GM18870 (cell line): ENCODE measurements around the gene OSCP1.

Experiments
- ATAC-seq: cut with Tn5 transposase; IDR thresholded peaks from one replicate; pipeline ENCODE4 v1.9.1; 2021; ENCODE audit warnings: moderate library complexity; ENCODE audit not compliant: unreplicated experiment

Gene OSCP1

GRCh38 chr1:36447450-36447849 is 2.8 kb downstream of the OSCP1 start:
- no peak for ATAC-seq

- no peak for ATAC-seq
Observed at GRCh38 chr1:36446746-36447145, 3.5 kb downstream of the OSCP1 start.

- no peak for ATAC-seq
Observed at GRCh38 chr1:36446271-36446670, 4.0 kb downstream of the OSCP1 start.

GRCh38 chr1:36443297-36443696 is 7.0 kb downstream of the OSCP1 start:
- no peak for ATAC-seq

- ATAC-seq = no peak
Observed at GRCh38 chr1:36442337-36442736, 7.9 kb downstream of the OSCP1 start.

GRCh38 chr1:36440646-36441045 is 9.6 kb downstream of the OSCP1 start:
- ATAC-seq = no peak

GRCh38 chr1:36440044-36440443 is 10.2 kb downstream of the OSCP1 start:
- no peak for ATAC-seq

- ATAC-seq = no peak
Observed at GRCh38 chr1:36438715-36439114, 11.5 kb downstream of the OSCP1 start.

- ATAC-seq = no peak
Observed at GRCh38 chr1:36436821-36437220, 13.4 kb downstream of the OSCP1 start.

- ATAC-seq = no peak
Observed at GRCh38 chr1:36433102-36433501, 17.1 kb downstream of the OSCP1 start.

GRCh38 chr1:36432616-36433015 is 17.6 kb downstream of the OSCP1 start:
- no peak for ATAC-seq

GRCh38 chr1:36425791-36426190 is 24.5 kb downstream of the OSCP1 start:
- ATAC-seq = no peak

GRCh38 chr1:36421649-36422048 is 28.6 kb downstream of the OSCP1 start:
- no peak for ATAC-seq

- ATAC-seq = no peak
Observed at GRCh38 chr1:36420836-36421317, 29.4 kb downstream of the OSCP1 start.

GRCh38 chr1:36420409-36420808 is 29.8 kb downstream of the OSCP1 start:
- no peak for ATAC-seq

- no peak for ATAC-seq
Observed at GRCh38 chr1:36419569-36419968, 30.7 kb downstream of the OSCP1 start.

GRCh38 chr1:36419140-36419539 is 31.1 kb downstream of the OSCP1 start:
- ATAC-seq = no peak

- ATAC-seq = no peak
Observed at GRCh38 chr1:36417931-36418330, 32.3 kb downstream of the OSCP1 start.

GRCh38 chr1:36415661-36416326 is 34.5 kb downstream of the OSCP1 start:
- no peak for ATAC-seq

GRCh38 chr1:36414384-36414783 is 35.9 kb downstream of the OSCP1 start:
- no peak for ATAC-seq

- no peak for ATAC-seq
Observed at GRCh38 chr1:36411674-36412648, 38.3 kb downstream of the OSCP1 start.

GRCh38 chr1:36408479-36408878 is 41.8 kb downstream of the OSCP1 start:
- ATAC-seq = no peak
